ENCODE data around the gene IFIT2.
"Not testable (repeated sequence)": the region's sequence is repeated elsewhere in the genome, so short reads cannot be mapped to it uniquely, and the experiment has no call there.

IFIT2 gene

DNA sequence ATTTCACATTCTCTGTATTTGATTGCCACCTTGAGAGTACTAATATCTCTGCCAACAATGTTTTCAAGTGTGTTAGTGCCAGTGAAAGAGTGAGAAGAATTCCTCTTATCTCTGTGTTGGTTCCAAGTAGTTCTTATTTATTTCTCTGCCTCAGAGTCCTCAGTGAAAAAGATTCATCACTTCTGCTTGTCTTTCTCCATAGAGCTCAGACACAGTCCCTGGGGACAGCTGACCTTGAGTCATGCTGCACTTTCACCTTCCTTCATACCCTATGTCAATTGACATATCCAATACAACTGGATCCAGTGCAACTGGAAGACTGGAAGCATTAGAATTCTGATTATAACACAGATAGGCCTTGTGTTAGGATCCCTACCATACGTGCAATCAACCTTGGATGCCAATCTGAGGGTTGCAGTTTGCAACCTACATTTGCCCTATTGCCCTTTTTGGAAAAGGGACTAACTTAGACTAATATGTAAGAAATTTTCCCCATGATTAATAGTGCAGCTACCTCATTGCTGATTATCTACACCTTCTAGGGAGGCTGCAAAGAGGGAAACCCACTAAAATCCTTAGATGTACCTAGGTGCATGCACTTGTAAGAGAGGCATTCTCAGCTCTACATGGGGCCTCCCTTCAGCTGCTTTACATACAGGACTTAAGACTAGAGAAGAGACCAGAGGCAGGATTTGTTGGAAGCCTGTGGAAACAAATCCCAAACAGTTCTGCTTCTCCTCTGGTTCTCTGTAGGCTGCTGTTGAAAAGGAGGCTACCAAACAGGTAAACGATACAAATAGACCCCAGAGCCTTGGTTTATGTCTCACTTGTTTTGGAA is 8.4 kb downstream of the IFIT2 start:
- Histone ChIP-seq H3K79me2 (ENCODE audit: insufficient read depth, low read depth) (no peaks in the 10 kb centered on the region), H2AFZ (ENCODE audit: low read depth) (no peak overlapping the region), H3K9ac (no peak overlapping the region), H3K4me3 (IDR thresholded peaks at IDR 0.05; ENCODE audit: insufficient read depth, low read depth, low read length) (no peak overlapping the region), H3K27me3 (ENCODE audit: insufficient read depth, low read depth) (no peaks in the 10 kb centered on the region), H3K27ac (no peak overlapping the region), H3K36me3 (ENCODE audit: insufficient read depth) (no peaks in the 10 kb centered on the region), H3K4me1 (ENCODE audit: low read depth, poor library complexity, severe bottlenecking) (no peaks in the 10 kb centered on the region), H3K4me2 (no peak overlapping the region), H4K20me1 (ENCODE audit: insufficient read depth) (no peaks in the 10 kb centered on the region)
- TF ChIP-seq, protein P1, sequence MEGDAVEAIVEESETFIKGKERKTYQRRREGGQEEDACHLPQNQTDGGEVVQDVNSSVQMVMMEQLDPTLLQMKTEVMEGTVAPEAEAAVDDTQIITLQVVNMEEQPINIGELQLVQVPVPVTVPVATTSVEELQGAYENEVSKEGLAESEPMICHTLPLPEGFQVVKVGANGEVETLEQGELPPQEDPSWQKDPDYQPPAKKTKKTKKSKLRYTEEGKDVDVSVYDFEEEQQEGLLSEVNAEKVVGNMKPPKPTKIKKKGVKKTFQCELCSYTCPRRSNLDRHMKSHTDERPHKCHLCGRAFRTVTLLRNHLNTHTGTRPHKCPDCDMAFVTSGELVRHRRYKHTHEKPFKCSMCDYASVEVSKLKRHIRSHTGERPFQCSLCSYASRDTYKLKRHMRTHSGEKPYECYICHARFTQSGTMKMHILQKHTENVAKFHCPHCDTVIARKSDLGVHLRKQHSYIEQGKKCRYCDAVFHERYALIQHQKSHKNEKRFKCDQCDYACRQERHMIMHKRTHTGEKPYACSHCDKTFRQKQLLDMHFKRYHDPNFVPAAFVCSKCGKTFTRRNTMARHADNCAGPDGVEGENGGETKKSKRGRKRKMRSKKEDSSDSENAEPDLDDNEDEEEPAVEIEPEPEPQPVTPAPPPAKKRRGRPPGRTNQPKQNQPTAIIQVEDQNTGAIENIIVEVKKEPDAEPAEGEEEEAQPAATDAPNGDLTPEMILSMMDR (conservative IDR thresholded peaks at IDR 0.05; ENCODE audit: low read depth, low read length): no peak

DNA sequence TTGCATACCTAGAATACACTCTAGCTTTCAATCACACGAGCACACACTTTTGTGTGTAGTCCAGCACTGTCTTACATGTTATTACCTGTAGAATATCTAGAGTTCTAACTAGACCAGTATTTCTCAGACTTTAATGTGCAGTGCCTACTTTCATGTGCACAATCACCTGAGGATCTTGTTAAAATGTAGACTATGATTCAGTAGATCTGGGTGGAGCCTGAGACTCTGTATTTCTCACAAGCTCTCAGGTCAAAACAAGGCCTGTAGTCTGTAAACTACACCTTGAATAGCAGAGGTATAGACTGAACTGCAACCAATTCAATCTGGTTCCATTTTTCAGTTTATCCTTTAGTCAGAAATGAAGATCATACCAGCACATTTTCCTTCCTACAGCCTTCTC is 11.1 kb downstream of the IFIT2 start:
- Histone ChIP-seq H3K79me2 (ENCODE audit: insufficient read depth, low read depth) (no peaks in the 10 kb centered on the region), H3K4me1 (ENCODE audit: low read depth, poor library complexity, severe bottlenecking) (no peaks in the 10 kb centered on the region), H3K4me2 (no peak overlapping the region), H3K27ac (no peak overlapping the region), H3K27me3 (ENCODE audit: insufficient read depth, low read depth) (no peaks in the 10 kb centered on the region), H3K4me3 (IDR thresholded peaks at IDR 0.05; ENCODE audit: insufficient read depth, low read depth, low read length) (no peak overlapping the region), H4K20me1 (ENCODE audit: insufficient read depth) (no peaks in the 10 kb centered on the region), H3K36me3 (ENCODE audit: insufficient read depth) (no peaks in the 10 kb centered on the region), H2AFZ (ENCODE audit: low read depth) (no peak overlapping the region), H3K9ac (no peak overlapping the region)
- TF ChIP-seq, protein P1 (conservative IDR thresholded peaks at IDR 0.05; ENCODE audit: low read depth, low read length): no peak

DNA sequence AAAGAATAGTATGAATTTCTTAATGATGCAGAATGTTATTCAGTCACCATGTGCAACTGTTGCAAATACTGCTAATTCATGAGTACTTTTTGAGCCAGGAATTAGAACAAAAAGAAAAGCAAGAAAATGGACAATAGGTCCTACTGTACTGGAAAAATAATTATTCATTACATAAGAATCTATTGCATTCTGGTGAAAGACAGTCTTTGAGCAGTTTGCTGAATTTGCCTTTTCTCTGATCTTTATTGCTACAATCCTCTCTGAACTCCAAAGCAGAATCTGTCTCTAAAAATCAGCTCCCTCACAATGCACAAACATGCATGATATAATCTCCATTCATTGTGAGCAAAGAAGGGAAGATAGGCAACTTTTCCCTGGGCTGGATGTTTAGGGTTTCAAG is 12.8 kb downstream of the IFIT2 start:
- Histone ChIP-seq H4K20me1 (ENCODE audit: insufficient read depth) (no peaks in the 10 kb centered on the region), H2AFZ (ENCODE audit: low read depth) (no peak overlapping the region), H3K4me2 (no peak overlapping the region), H3K27me3 (ENCODE audit: insufficient read depth, low read depth) (no peaks in the 10 kb centered on the region), H3K27ac (no peak overlapping the region), H3K79me2 (ENCODE audit: insufficient read depth, low read depth) (no peaks in the 10 kb centered on the region), H3K4me1 (ENCODE audit: low read depth, poor library complexity, severe bottlenecking) (no peaks in the 10 kb centered on the region), H3K9ac (no peak overlapping the region), H3K36me3 (ENCODE audit: insufficient read depth) (no peaks in the 10 kb centered on the region), H3K4me3 (IDR thresholded peaks at IDR 0.05; ENCODE audit: insufficient read depth, low read depth, low read length) (no peak overlapping the region)
- TF ChIP-seq, protein P1 (conservative IDR thresholded peaks at IDR 0.05; ENCODE audit: low read depth, low read length): no peak

DNA sequence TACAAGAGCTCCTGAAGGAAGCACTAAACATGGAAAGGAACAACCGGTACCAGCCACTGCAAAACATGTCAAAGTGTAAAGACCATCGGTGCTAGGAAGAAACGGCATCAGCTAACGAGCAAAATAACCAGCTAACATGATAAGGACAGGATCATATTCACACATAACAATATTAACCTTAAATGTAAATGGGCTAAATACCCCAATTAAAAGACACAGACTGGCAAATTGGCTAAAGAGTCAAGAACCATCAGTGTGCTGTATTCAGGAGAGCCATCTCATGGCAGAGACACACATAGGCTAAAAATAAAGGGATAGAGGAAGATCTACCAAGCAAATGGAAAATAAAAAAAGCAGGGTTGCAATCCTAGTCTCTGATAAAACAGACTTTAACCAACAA is 16.2 kb downstream of the IFIT2 start:
- H3K79me2 ChIP-seq (ENCODE audit: insufficient read depth, low read depth); H3K36me3 ChIP-seq (ENCODE audit: insufficient read depth); H3K4me2 ChIP-seq; H2AFZ ChIP-seq (ENCODE audit: low read depth); H3K27ac ChIP-seq; H3K27me3 ChIP-seq (ENCODE audit: insufficient read depth, low read depth); H3K4me3 ChIP-seq (IDR thresholded peaks at IDR 0.05; ENCODE audit: insufficient read depth, low read depth, low read length); H3K9ac ChIP-seq; H3K4me1 ChIP-seq (ENCODE audit: low read depth, poor library complexity, severe bottlenecking); H4K20me1 ChIP-seq (ENCODE audit: insufficient read depth): not testable (repeated sequence)

DNA sequence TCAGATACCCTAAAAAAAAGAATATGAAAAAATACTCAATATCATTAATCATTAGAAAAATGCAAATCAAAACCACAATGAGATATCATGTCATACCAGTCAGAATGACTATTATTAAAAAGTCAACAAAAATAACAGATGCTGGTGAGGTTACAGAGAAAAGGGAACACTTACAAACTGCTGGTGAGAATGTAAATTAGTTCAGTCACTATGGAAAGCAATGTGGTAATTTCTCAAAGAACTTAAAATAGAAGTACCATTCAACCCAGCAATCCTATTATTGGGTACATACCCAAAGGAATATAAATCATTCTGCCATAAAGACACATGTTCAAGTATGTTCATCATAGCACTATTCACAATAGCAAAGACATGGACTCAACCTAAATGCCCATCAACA is 23.2 kb downstream of the IFIT2 start:
- H3K36me3 ChIP-seq (ENCODE audit: insufficient read depth); H3K27ac ChIP-seq; H3K4me2 ChIP-seq; H3K4me3 ChIP-seq (IDR thresholded peaks at IDR 0.05; ENCODE audit: insufficient read depth, low read depth, low read length); H3K27me3 ChIP-seq (ENCODE audit: insufficient read depth, low read depth); H2AFZ ChIP-seq (ENCODE audit: low read depth); H3K9ac ChIP-seq; H4K20me1 ChIP-seq (ENCODE audit: insufficient read depth); H3K79me2 ChIP-seq (ENCODE audit: insufficient read depth, low read depth): not testable (repeated sequence)
- peaks cover 16% of the 10 kb centered on the region for H3K4me1 ChIP-seq (ENCODE audit: low read depth, poor library complexity, severe bottlenecking)

DNA sequence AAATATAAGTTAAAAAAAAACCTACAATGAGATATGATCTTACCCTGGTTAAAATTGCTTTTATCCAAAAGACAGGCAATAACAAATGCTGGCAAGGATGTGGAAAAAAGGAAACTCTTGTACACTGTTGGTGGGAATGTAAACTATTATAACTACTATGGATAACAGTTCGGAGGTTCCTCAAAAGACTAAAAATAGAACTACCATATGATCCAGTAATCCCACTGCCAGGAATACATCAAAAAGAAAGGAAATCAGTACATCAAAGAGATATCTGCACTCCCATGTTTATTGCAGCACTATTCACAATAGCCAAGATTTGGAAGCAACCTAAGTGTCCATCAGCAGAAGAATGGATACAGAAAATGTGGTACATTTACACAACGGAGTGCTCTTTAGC is 24.0 kb downstream of the IFIT2 start:
- H3K79me2 ChIP-seq (ENCODE audit: insufficient read depth, low read depth); H3K27ac ChIP-seq; H3K4me3 ChIP-seq (IDR thresholded peaks at IDR 0.05; ENCODE audit: insufficient read depth, low read depth, low read length); H3K4me2 ChIP-seq; H3K9ac ChIP-seq; H3K36me3 ChIP-seq (ENCODE audit: insufficient read depth); H4K20me1 ChIP-seq (ENCODE audit: insufficient read depth); H2AFZ ChIP-seq (ENCODE audit: low read depth); H3K27me3 ChIP-seq (ENCODE audit: insufficient read depth, low read depth): not testable (repeated sequence)
- H3K4me1 ChIP-seq (ENCODE audit: low read depth, poor library complexity, severe bottlenecking): peaks cover 24% of the 10 kb centered on the region
